Amniotic epithelial cell (primary cell): ENCODE results near the gene MSN.
"Not testable (repeated sequence)": the region's sequence is repeated elsewhere in the genome, so short reads cannot be mapped to it uniquely, and the experiment has no call there.

ENCODE experiments used
- DNase-seq: peaks from one replicate; pipeline ENCODE4 v3.0.0-alpha.2; 2010; ENCODE audit warnings: low read depth

Gene MSN

GRCh38 chrX:65667503-65668376, at the start of gene MSN:
TSS of gene MSN (plus strand) at chrX:65667654. CDS start at chrX:65667842, 188 bp downstream.
- DNase-seq = peak; percentile 16

- not testable (repeated sequence) for DNase-seq
These were observed 47.3 kb upstream of the MSN start for GRCh38 chrX:65620096-65620705.

GRCh38 chrX:65630771-65631170, 36.7 kb upstream of the MSN start:
- no peak for DNase-seq

- DNase-seq = no peak
These were observed 33.6 kb upstream of the MSN start for GRCh38 chrX:65633826-65634225.

GRCh38 chrX:65634732-65635131, 32.7 kb upstream of the MSN start:
- no peak for DNase-seq

- no peak for DNase-seq
These were observed 32.1 kb upstream of the MSN start for GRCh38 chrX:65635378-65635777.

- DNase-seq = no peak
These were observed 31.6 kb upstream of the MSN start for GRCh38 chrX:65635822-65636221.

GRCh38 chrX:65636261-65636660, 31.2 kb upstream of the MSN start:
- not testable (repeated sequence) for DNase-seq

- DNase-seq = no peak
These were observed 30.1 kb upstream of the MSN start for GRCh38 chrX:65637335-65637734.

GRCh38 chrX:65642914-65643491, 24.5 kb upstream of the MSN start:
- peak; percentile 30 for DNase-seq

GRCh38 chrX:65643531-65644052, 23.9 kb upstream of the MSN start:
- DNase-seq = peak; percentile 12

- peak; percentile 74 for DNase-seq
These were observed 22.7 kb upstream of the MSN start for GRCh38 chrX:65644621-65645289.

GRCh38 chrX:65647801-65648200, 19.7 kb upstream of the MSN start:
- no peak for DNase-seq

GRCh38 chrX:65652098-65652497, 15.4 kb upstream of the MSN start:
- no peak for DNase-seq

- peak; percentile 12 for DNase-seq
These were observed 10.4 kb upstream of the MSN start for GRCh38 chrX:65657009-65657441.

GRCh38 chrX:65657659-65658058, 9.8 kb upstream of the MSN start:
- no peak for DNase-seq

- DNase-seq = no peak
These were observed 9.2 kb upstream of the MSN start for GRCh38 chrX:65658229-65658628.

- no peak for DNase-seq
These were observed 324 bp upstream of the MSN start for GRCh38 chrX:65667157-65667502.

- DNase-seq = peak; percentile 57
These were observed 1.2 kb downstream of the MSN start for GRCh38 chrX:65668377-65669310.

GRCh38 chrX:65671286-65671685, 3.8 kb downstream of the MSN start:
- DNase-seq = no peak

- DNase-seq = no peak
These were observed 4.5 kb downstream of the MSN start for GRCh38 chrX:65671966-65672365.
